ENCODE results near the gene DTNA.

Gene DTNA

DNA sequence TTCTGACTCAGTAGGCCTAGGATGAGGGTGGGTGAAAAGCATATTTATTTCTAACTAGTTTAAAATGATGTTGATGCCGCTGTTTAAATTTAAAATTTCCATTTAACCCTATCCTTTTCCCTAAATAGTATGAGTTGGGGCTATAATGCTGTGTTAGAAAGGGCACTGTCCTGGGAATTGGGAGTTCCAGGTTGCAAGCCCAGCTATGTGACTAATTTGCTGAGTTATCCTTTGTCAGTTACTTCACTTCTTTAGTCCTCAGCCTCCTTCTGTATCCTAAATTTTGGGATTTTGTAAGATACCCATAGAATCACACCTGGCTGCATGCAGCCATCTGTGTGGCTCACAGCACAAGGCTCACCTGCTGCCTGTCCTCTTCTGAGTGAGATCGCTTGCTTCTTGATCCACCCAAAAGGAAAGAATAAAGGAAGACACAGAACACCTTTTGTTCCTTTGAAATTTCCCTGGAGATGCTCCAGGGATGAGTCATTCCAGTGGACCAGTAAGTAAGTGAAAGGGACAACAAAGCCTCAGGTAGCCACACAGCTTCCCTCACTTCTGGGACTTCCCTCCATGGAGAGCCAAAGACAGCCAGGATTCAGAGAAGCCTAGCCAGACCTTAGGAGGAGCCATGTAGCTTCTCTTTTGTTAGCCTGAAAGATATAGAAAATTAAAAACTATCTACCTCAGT is 97.2 kb downstream of the DTNA start:
- DNase-seq (ENCODE audit: low spot score), result no peak

DNA sequence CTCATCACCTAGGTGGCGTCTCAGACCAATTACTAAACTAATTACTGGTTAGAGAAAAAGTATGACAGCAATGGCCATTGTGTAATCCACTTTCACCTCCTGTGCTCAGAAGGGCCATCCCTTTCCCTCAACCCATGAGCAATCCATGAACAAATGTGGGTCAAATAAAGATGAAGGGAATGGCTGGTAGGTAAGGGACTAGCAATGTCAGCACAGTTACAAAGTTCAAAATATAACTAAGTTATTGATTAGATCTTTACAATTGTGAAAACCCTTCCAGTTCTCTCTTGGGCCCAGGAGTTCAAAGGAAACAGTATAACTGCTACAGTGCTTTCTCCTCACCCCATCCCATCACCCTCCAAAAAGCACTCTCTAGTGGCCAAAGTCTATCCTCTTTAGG is 98.3 kb downstream of the DTNA start:
- DNase-seq (ENCODE audit: low spot score), result no peak

- peak; percentile 23 for DNase-seq (ENCODE audit: low spot score)
Observed at GRCh38 chr18:34809451-34810072, 99.5 kb downstream of the DTNA start.

- no peak for DNase-seq (ENCODE audit: low spot score)
Observed at GRCh38 chr18:34816183-34816582, 106.1 kb downstream of the DTNA start.

DNA sequence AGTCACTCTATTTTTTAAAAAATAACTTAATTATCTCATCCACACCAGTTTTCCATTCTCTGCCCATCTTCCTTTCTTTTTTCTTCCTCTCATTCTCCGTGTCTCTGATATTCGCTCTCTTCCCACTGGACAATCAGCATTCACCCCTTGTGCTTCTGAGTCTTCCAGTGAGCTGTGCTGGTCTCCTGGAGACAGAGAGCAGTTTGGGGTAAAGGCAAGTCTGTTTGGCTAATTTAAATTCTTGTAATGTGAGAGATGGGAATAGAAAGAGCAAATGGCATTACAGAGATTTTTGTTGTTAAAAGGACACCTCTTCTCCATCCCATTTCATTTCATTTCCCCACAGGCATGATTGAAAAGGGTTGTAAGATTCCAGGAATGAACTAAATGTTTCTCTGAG is 107.5 kb downstream of the DTNA start:
- DNase-seq (ENCODE audit: low spot score), result no peak

DNA sequence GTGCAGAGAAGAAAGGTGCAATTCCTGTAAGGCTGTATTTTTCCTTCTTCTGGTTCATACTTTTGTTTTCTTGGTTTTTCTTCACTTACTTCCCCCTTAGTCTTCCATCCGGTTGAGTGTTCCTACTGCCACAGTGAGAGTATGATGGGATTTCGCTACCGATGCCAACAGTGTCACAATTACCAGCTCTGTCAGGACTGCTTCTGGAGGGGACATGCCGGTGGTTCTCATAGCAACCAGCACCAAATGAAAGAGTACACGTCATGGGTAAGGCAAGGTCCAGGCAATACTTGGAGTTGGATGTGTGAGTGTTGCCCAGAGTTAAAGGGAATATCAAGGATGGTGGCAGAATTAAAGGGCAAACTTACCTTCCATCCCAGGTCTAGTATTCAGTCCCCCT is 108.0 kb downstream of the DTNA start:
- DNase-seq (ENCODE audit: low spot score), result no peak

- no peak for DNase-seq (ENCODE audit: low spot score)
Observed at GRCh38 chr18:34820360-34821065, 110.4 kb downstream of the DTNA start.

DNA sequence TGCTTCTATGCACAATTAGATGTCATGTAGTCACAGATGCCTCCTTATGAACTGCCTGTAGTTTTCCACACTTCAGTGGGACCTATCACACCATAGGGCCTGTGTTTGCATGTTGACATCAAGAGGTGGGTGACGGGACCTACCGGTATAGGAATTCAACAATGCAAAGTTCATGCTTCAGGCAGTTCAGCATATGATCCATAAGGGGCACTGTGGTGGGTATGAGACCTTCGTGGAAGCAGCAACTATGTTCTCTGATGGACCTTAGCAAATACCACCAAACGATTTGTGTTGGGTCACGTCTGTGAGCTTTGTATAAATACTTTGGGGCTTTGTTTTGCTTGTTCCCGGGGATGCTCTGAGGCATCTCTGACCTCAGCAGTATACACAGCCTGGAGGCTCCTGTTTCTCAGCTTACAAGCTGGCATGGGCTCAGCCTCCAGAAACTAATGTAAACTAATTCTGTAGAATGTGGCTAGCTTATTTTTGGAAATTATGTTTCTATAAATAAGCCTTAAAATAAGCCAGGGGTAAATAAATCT is 111.6 kb downstream of the DTNA start:
- DNase-seq (ENCODE audit: low spot score), result peak; percentile 10

DNA sequence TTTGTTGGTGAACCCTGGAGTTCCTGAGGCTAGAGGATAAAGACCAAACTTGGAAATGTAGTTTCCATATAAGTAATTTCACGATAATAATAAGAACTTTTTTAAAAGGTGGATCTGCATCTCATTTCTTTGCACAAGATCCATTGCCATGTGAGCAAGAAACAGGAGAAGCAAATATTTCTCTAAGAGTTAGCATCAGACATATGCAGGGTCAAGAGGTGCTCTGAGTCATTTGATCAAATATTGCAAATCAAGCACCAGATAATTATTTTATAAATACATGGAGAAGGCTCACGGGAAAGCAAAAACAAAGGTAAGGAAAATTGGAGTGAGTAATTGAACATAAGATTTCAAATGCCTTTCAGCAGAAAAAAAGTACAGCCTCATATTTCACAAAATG is 118.0 kb downstream of the DTNA start:
- no peak for DNase-seq (ENCODE audit: low spot score)

- DNase-seq (ENCODE audit: low spot score), result no peak
Observed at GRCh38 chr18:34834897-34835296, 124.8 kb downstream of the DTNA start.

GRCh38 chr18:34835466-34835865 is 125.4 kb downstream of the DTNA start:
- DNase-seq (ENCODE audit: low spot score), result no peak

GRCh38 chr18:34837769-34838272 is 127.7 kb downstream of the DTNA start:
- DNase-seq (ENCODE audit: low spot score), result no peak

DNA sequence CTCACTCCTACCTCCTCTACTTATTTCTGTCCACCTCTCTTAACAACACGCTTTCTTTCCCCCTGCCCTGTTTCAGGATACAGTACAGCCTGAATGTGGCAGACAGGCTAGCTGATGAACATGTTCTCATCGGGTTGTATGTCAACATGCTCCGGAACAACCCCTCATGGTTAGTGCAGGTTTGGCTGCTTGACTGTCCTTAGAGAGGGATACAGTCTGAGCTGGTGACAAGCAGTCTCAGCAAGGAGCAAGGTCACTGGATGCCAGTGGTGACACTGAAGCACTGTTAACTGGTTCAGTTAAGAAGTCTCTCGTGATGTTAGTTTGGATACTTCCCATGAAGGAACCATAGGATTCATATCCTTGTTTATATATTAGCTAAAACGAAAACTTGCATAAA is 128.6 kb downstream of the DTNA start:
- DNase-seq (ENCODE audit: low spot score), result no peak

- DNase-seq (ENCODE audit: low spot score), result no peak
Observed at GRCh38 chr18:34840256-34840826, 130.2 kb downstream of the DTNA start.

GRCh38 chr18:34841891-34842290 is 131.8 kb downstream of the DTNA start:
- DNase-seq (ENCODE audit: low spot score), result no peak

- no peak for DNase-seq (ENCODE audit: low spot score)
Observed at GRCh38 chr18:34844072-34844471, 134.0 kb downstream of the DTNA start.

DNA sequence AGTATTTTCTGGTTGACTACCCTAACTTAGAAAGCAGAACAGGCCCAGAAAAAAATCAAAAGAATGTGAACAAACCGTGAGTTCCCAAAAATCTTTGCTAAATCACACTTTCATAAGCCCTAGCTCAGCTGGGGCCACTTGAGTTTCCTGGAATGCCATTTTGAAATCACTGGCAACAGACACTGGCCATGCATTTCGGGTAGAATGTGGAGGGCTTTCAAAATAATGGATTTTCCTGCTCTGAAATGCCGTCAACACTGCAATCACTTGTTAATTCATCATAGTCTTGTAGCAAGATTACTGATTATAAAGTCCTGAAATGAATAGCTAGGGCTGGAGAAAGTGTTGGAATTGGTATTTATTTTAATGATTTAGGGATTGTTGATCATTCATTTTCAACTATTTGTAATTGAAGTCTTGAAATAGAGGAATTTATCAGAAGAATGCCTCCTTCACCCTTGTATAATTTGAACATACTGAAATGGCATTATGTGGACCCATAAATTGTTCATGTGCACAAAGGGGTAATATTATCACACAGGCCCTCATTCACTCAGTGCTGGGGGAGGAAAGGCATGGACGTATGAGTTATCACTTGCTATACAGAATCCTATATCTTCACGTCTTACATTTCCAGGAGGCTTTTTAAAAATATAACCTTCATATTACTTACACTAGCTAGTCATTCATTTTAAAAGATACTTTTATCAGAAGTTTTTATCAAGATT is 134.8 kb downstream of the DTNA start:
- DNase-seq (ENCODE audit: low spot score), result no peak

- DNase-seq (ENCODE audit: low spot score), result no peak
Observed at GRCh38 chr18:34847408-34847807, 137.3 kb downstream of the DTNA start.

DNA sequence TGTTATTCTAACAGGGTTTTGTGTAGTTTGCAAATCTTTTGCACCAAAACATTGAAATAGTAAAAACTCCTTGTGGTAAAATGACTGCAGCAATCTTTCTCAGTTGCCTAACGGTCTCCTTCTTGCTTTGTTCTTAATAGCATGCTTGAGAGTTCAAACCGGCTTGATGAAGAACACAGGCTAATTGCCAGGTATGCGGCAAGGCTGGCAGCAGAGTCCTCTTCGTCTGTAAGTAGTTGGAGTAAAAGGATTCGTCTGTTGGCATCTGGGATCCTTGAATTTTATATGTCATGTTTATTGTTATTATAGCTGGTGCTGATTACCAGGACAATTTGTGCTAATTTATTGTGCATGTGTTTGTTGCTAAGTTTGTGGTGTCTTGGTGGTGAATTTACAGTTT is 138.1 kb downstream of the DTNA start:
- DNase-seq (ENCODE audit: low spot score), result no peak

GRCh38 chr18:34848695-34849094 is 138.6 kb downstream of the DTNA start:
- DNase-seq (ENCODE audit: low spot score), result no peak

DNA sequence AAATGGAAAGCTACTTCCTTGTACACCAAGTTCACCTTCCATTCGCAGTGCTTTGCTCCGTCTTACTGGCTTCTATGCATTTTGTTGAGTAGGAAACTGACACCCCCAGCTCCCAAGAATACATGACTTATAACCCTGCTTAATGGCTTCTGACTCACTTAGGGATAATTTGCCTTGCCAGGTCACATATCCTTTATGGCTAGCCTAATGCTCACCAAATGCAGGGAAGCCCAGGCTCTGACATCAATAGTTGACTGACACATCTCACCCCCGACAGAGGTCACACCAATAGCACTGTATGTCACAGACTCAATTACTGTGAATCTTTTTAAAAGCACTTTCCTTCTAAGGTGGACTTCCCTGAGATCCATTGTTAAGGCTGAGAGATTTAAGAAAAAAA is 147.2 kb downstream of the DTNA start:
- no peak for DNase-seq (ENCODE audit: low spot score)

GRCh38 chr18:34858188-34858587 is 148.1 kb downstream of the DTNA start:
- DNase-seq (ENCODE audit: low spot score), result no peak
